Smooth muscle cell (in vitro differentiated cells): ENCODE measurements around the gene ANKRD55. TPM values are rescaled to one million over a fixed set of nuclear protein-coding genes. Genes with fewer than 3 reads are reported as not detected.
A peak's percentile ranks its signal among the peaks of the same experiment; 100 is the strongest.

Experiments
- DNase-seq: peaks from one replicate; lab custom pipeline; 2025; ENCODE audit not compliant: unreplicated experiment; lab: John Stamatoyannopoulos, UW
- H2AFZ ChIP-seq: fragments of 200-600 bp; sonication (generic); 2 replicates; pipeline ENCODE4 v1.6.0; 2016; ENCODE audit warnings: antibody characterized with exemption, low read depth, mild to moderate bottlenecking
- H3F3A ChIP-seq: fragments of 200-600 bp; sonication (generic); 2 replicates; pipeline ENCODE4 v1.6.0; 2017; ENCODE audit warnings: antibody characterized with exemption, low read depth
- H3K27ac ChIP-seq: fragments of 200-600 bp; sonication (generic); 2 replicates; pipeline ENCODE4 v1.5.1; 2016; ENCODE audit warnings: low read depth, mild to moderate bottlenecking
- H3K27me3 ChIP-seq: fragments of 200-600 bp; sonication (generic); 2 replicates; pipeline ENCODE4 v1.6.1; 2016; ENCODE audit warnings: low read depth, mild to moderate bottlenecking
- H3K36me3 ChIP-seq: fragments of 200-600 bp; sonication (generic); 2 replicates; pipeline ENCODE4 v1.5.1; 2016; ENCODE audit warnings: low read depth
- H3K4me1 ChIP-seq: fragments of 200-600 bp; sonication (generic); 2 replicates; pipeline ENCODE4 v1.5.1; 2016; ENCODE audit warnings: low read depth
- H3K4me2 ChIP-seq: fragments of 200-600 bp; sonication (generic); 2 replicates; pipeline ENCODE4 v1.6.0; 2016; ENCODE audit warnings: mild to moderate bottlenecking
- H3K4me3 ChIP-seq: fragments of 200-600 bp; sonication (generic); 2 replicates; pipeline ENCODE4 v1.5.1; 2016; ENCODE audit warnings: mild to moderate bottlenecking
- H3K79me2 ChIP-seq: fragments of 200-600 bp; sonication (generic); 2 replicates; pipeline ENCODE4 v1.6.0; 2016; ENCODE audit warnings: low read depth, mild to moderate bottlenecking
- H3K9ac ChIP-seq: fragments of 200-600 bp; sonication (generic); 2 replicates; pipeline ENCODE4 v1.6.0; 2016; ENCODE audit warnings: low read depth
- H3K9me3 ChIP-seq: fragments of 200-600 bp; sonication (generic); replicated peaks from 2 replicates; pipeline ENCODE4 v1.5.1; 2016; ENCODE audit warnings: low read depth
- H4K20me1 ChIP-seq: fragments of 200-600 bp; sonication (generic); 2 replicates; pipeline ENCODE4 v1.6.0; 2016; ENCODE audit warnings: low read depth
- WGBS: methylation state at CpG from one replicate; pipeline ENCODE4 v1.1.7; 2016; ENCODE audit warnings: low lambda C conversion rate; 5-methylcytosine and 5-hydroxymethylcytosine counted together
- polyA plus RNA-seq: library from polyadenylated mRNA; unstranded; fragments of >200 nt; fragmentation: Nextera tagmentation; extraction: Ambion mirVana; gene quantifications from 2 replicates; pipeline ENCODE4 v1.2.1, GENCODE V29; 2016
- total RNA-seq: library from RNA; depleted of rRNA; stranded (reverse); fragments of >200 nt; gene quantifications from 2 replicates; pipeline ENCODE4 v1.2.3, GENCODE V29; 2014
- TF ChIP-seq, protein P1 (sequence below): fragments of 200-600 bp; sonication (generic); IDR thresholded peaks from 2 replicates; pipeline ENCODE4 v1.5.1; 2017; ENCODE audit warnings: borderline replicate concordance, mild to moderate bottlenecking, antibody characterized with exemption; ENCODE audit not compliant: insufficient read depth, poor library complexity, severe bottlenecking

ANKRD55 gene
- total RNA-seq (0.27 and 1.7 TPM in 2 replicates), polyA plus RNA-seq (0.70 and 1.1 TPM in 2 replicates)

DNA sequence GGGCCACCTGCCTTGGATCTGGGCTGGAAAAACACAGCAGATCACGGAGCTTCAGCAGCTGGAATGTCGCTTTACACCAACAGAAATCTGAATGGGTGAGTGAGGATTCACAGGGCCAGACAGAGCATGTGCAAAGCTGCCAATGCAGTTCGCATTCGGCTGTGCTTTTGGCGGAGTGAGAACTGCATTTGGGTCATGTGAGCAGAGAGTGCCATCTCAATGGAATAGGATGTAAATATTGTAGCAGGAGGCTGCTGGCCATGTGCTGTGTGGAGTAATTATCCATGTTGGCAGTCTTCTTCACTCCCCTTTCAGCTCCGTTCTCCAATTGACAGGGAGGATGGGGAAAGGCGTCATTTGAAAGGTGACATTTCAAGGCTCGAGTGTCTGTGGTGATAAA, at the start of gene ANKRD55:
TSS of gene ANKRD55 (minus strand) at position 101 of the 400 bp plus-strand sequence. CDS start 417 bp downstream, outside the sequence.
- no peaks in the 10 kb centered on the region for H3K9me3 ChIP-seq
- H3K27me3 ChIP-seq = no peaks in the 10 kb centered on the region
- no peaks in the 10 kb centered on the region for H3K79me2 ChIP-seq
- H3K4me2 ChIP-seq = no peak within 1 kb of the TSS
- no peak within 1 kb of the TSS for H3K9ac ChIP-seq
- H3K27ac ChIP-seq = no peak within 1 kb of the TSS
- WGBS = 72% methylated on average over 8 of the region's 8 CpGs
- H4K20me1 ChIP-seq = no peaks in the 10 kb centered on the region
- no peak within 1 kb of the TSS for H3K4me3 ChIP-seq
- TF ChIP-seq, protein P1, sequence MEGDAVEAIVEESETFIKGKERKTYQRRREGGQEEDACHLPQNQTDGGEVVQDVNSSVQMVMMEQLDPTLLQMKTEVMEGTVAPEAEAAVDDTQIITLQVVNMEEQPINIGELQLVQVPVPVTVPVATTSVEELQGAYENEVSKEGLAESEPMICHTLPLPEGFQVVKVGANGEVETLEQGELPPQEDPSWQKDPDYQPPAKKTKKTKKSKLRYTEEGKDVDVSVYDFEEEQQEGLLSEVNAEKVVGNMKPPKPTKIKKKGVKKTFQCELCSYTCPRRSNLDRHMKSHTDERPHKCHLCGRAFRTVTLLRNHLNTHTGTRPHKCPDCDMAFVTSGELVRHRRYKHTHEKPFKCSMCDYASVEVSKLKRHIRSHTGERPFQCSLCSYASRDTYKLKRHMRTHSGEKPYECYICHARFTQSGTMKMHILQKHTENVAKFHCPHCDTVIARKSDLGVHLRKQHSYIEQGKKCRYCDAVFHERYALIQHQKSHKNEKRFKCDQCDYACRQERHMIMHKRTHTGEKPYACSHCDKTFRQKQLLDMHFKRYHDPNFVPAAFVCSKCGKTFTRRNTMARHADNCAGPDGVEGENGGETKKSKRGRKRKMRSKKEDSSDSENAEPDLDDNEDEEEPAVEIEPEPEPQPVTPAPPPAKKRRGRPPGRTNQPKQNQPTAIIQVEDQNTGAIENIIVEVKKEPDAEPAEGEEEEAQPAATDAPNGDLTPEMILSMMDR = no peak
- DNase-seq = no peak
- H3F3A ChIP-seq = no peaks in the 10 kb centered on the region
- H3K4me1 ChIP-seq = no peaks in the 10 kb centered on the region
- no peak within 1 kb of the TSS for H2AFZ ChIP-seq
- H3K36me3 ChIP-seq = no peaks in the 10 kb centered on the region

DNA sequence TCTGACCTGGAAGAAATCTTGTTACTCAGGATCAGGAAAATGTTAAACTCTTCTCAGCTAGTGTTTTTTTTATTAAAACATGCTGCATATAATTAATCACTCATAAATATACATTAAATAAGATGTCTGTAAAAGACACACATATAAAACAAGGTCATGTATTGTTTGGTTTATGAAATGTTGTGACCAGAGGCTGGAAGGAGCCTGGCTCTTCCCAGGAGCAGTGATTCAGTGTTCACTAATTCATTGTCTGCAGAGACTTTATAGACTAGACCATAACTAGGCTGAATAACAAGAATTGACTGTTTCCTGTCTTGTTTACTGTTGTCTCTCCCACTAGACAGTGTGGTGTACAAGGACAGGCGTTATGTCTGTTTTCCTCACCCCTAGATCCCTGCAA, 49.1 kb upstream of the ANKRD55 start:
- H2AFZ ChIP-seq = no peak overlapping the region
- TF ChIP-seq, protein P1 = no peak
- no peak for DNase-seq
- H3K4me2 ChIP-seq = peak overlapping the region; percentile 10
- peaks cover 5% of the 10 kb centered on the region for H3K4me1 ChIP-seq
- no peaks in the 10 kb centered on the region for H3K27me3 ChIP-seq
- H3K9ac ChIP-seq = no peak overlapping the region
- H3K79me2 ChIP-seq = no peaks in the 10 kb centered on the region
- peaks cover 11% of the 10 kb centered on the region for H3F3A ChIP-seq
- H3K4me3 ChIP-seq = no peak overlapping the region
- no peaks in the 10 kb centered on the region for H3K9me3 ChIP-seq
- WGBS = 42% methylated on average over 1 of the region's 1 CpG
- no peaks in the 10 kb centered on the region for H4K20me1 ChIP-seq
- peak overlapping the region; percentile 57 for H3K27ac ChIP-seq
- no peaks in the 10 kb centered on the region for H3K36me3 ChIP-seq

DNA sequence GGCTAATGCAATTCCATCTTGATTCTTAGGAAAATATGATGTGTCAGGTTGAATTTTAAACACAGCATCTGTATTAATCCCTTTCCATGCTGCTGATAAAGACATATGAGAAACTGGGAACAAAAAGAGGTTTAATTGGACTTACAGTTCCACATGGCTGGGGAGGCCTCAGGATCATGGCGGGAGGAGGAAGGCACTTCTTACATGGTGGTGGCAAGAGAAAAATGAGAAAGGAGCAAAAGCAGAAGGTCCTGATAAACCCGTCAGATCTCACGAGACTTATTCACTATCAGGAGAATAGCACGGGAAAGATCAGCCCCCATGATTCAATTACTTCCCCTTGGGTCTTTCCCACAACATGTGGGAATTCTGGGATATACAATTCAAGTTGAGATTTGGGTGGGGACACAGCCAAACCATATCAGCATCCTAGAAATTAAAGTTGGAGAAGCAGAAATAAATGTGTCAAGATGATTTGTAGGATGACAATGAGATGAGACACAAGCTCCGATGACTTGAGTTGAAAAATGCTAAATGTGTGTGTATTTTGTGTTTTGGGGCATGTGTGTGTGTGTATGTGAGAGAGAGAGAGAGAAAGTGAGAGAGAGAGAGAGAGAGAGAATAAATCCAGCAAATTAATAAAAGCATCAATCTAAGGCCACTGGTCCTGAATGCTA, 48.5 kb upstream of the ANKRD55 start:
- TF ChIP-seq, protein P1 = no peak
- no peaks in the 10 kb centered on the region for H3K79me2 ChIP-seq
- WGBS = 70% methylated on average over 5 of the region's 5 CpGs
- H3K4me1 ChIP-seq = peaks cover 5% of the 10 kb centered on the region
- H3K27me3 ChIP-seq = no peaks in the 10 kb centered on the region
- no peaks in the 10 kb centered on the region for H4K20me1 ChIP-seq
- H3K4me3 ChIP-seq = no peak overlapping the region
- H3K36me3 ChIP-seq = no peaks in the 10 kb centered on the region
- H3K9ac ChIP-seq = no peak overlapping the region
- peaks cover 11% of the 10 kb centered on the region for H3F3A ChIP-seq
- H2AFZ ChIP-seq = no peak overlapping the region
- no peaks in the 10 kb centered on the region for H3K9me3 ChIP-seq
- H3K27ac ChIP-seq = peak overlapping the region; percentile 57
- no peak overlapping the region for H3K4me2 ChIP-seq
- no peak for DNase-seq

DNA sequence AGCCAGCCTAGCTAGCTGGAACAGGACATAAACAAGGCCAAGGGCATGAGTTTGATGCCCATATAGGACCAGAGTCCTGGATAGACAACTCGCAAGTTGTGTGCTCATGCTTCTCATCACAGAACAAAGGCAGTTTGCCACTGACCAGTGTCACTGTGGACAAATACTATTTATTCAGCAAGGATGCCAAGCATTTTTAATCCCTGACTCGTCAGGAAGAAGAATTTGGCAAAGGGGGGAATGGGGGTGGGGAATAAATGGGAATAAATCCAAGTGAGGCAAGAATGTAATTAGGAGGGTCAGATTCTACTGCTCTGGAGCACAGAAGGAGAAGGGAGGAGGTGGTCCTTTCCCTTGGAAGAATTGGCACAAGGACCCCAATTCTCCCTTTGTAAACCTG, 46.8 kb upstream of the ANKRD55 start:
- no peak overlapping the region for H3K4me2 ChIP-seq
- TF ChIP-seq, protein P1 = no peak
- H3K27ac ChIP-seq = no peak overlapping the region
- WGBS = 15% methylated on average over 2 of the region's 2 CpGs
- peaks cover 5% of the 10 kb centered on the region for H3K4me1 ChIP-seq
- no peaks in the 10 kb centered on the region for H3K27me3 ChIP-seq
- H3K79me2 ChIP-seq = no peaks in the 10 kb centered on the region
- no peak overlapping the region for H3K4me3 ChIP-seq
- no peaks in the 10 kb centered on the region for H3K9me3 ChIP-seq
- no peak overlapping the region for H3K9ac ChIP-seq
- no peaks in the 10 kb centered on the region for H4K20me1 ChIP-seq
- no peaks in the 10 kb centered on the region for H3K36me3 ChIP-seq
- peaks cover 11% of the 10 kb centered on the region for H3F3A ChIP-seq
- no peak for DNase-seq
- H2AFZ ChIP-seq = no peak overlapping the region
